Measurements from ENCODE around the gene C2orf76.
A peak's percentile ranks its signal among the peaks of the same experiment; 100 is the strongest.

Gene C2orf76

GRCh38 chr2:119337749-119338148 lies 28.9 kb downstream of the C2orf76 start:
- no peak for DNase-seq (ENCODE audit: low spot score)

- no peak for DNase-seq (ENCODE audit: low spot score)
Measured at GRCh38 chr2:119333833-119334232, 32.8 kb downstream of the C2orf76 start.

- no peak for DNase-seq (ENCODE audit: low spot score)
Measured at GRCh38 chr2:119333360-119333759, 33.3 kb downstream of the C2orf76 start.

- no peak for DNase-seq (ENCODE audit: low spot score)
Measured at GRCh38 chr2:119332953-119333352, 33.7 kb downstream of the C2orf76 start.

GRCh38 chr2:119327431-119327830 lies 39.2 kb downstream of the C2orf76 start:
- no peak for DNase-seq (ENCODE audit: low spot score)

- no peak for DNase-seq (ENCODE audit: low spot score)
Measured at GRCh38 chr2:119326938-119327337, 39.7 kb downstream of the C2orf76 start.

- DNase-seq (ENCODE audit: low spot score) = no peak
Measured at GRCh38 chr2:119324685-119325270, 41.9 kb downstream of the C2orf76 start.

GRCh38 chr2:119323459-119323858 lies 43.2 kb downstream of the C2orf76 start:
- no peak for DNase-seq (ENCODE audit: low spot score)

GRCh38 chr2:119319593-119319992 lies 47.0 kb downstream of the C2orf76 start:
- no peak for DNase-seq (ENCODE audit: low spot score)

GRCh38 chr2:119317554-119317953 lies 49.1 kb downstream of the C2orf76 start:
- no peak for DNase-seq (ENCODE audit: low spot score)

GRCh38 chr2:119316066-119316465 lies 50.6 kb downstream of the C2orf76 start:
- DNase-seq (ENCODE audit: low spot score) = no peak

- peak; percentile 19 for DNase-seq (ENCODE audit: low spot score)
Measured at GRCh38 chr2:119315241-119315925, 51.3 kb downstream of the C2orf76 start.

- no peak for DNase-seq (ENCODE audit: low spot score)
Measured at GRCh38 chr2:119311831-119312230, 54.8 kb downstream of the C2orf76 start.

GRCh38 chr2:119311371-119311770 lies 55.3 kb downstream of the C2orf76 start:
- no peak for DNase-seq (ENCODE audit: low spot score)

GRCh38 chr2:119308793-119309330 lies 57.8 kb downstream of the C2orf76 start:
- DNase-seq (ENCODE audit: low spot score) = no peak

- DNase-seq (ENCODE audit: low spot score) = no peak
Measured at GRCh38 chr2:119307419-119308140, 59.1 kb downstream of the C2orf76 start.

GRCh38 chr2:119306196-119306590 lies 60.4 kb downstream of the C2orf76 start:
- DNase-seq (ENCODE audit: low spot score) = no peak

- DNase-seq (ENCODE audit: low spot score) = peak; percentile 5
Measured at GRCh38 chr2:119305497-119306195, 61.0 kb downstream of the C2orf76 start.

- no peak for DNase-seq (ENCODE audit: low spot score)
Measured at GRCh38 chr2:119304847-119305246, 61.8 kb downstream of the C2orf76 start.

GRCh38 chr2:119301413-119301812 lies 65.2 kb downstream of the C2orf76 start:
- no peak for DNase-seq (ENCODE audit: low spot score)

- DNase-seq (ENCODE audit: low spot score) = no peak
Measured at GRCh38 chr2:119295688-119296375, 70.8 kb downstream of the C2orf76 start.

- no peak for DNase-seq (ENCODE audit: low spot score)
Measured at GRCh38 chr2:119294671-119295070, 72.0 kb downstream of the C2orf76 start.

Measured in LoVo (cell line).